Muscle of back (tissue), 11 donors: ENCODE results near the gene ISG15. TPM values are rescaled to one million over a fixed set of nuclear protein-coding genes. Genes with fewer than 3 reads are reported as not detected.
"Not testable (repeated sequence)": the region's sequence is repeated elsewhere in the genome, so short reads cannot be mapped to it uniquely, and the experiment has no call there.

Experiments
- DNase-seq, 3 donors: peaks; one replicate each; pipeline versions ENCODE4 v3.0.0 to v3.0.0-alpha.2; 2013
- polyA plus RNA-seq, 10 donors: library from polyadenylated mRNA; unstranded; fragments of 120-200 nt; gene quantifications; one replicate each; pipeline ENCODE4 v1.2.1, GENCODE V29; 2013; ENCODE audit not compliant: insufficient read length in 10 of 10

The ISG15 gene
- polyA plus RNA-seq, 10 donors: 5.5 to 11.3 (median 7.9) TPM

GRCh38 chr1:992362-992761 is 20.9 kb upstream of the ISG15 start:
- no peak for DNase-seq

- DNase-seq: no peak
Measured at GRCh38 chr1:993379-993995, 19.8 kb upstream of the ISG15 start.

- not testable (repeated sequence) for DNase-seq
Measured at GRCh38 chr1:994546-994945, 18.8 kb upstream of the ISG15 start.

- DNase-seq: peak in 1 of 3 donors; percentile 11
Measured at GRCh38 chr1:995665-996633, 17.3 kb upstream of the ISG15 start.

GRCh38 chr1:996851-997712 is 16.2 kb upstream of the ISG15 start:
- no peak for DNase-seq

GRCh38 chr1:997713-997992 is 15.6 kb upstream of the ISG15 start:
- DNase-seq: no peak

GRCh38 chr1:997993-998744 is 15.1 kb upstream of the ISG15 start:
- DNase-seq: peak in 1 of 3 donors; percentile 51

GRCh38 chr1:998745-998994 is 14.6 kb upstream of the ISG15 start:
- peak in 1 of 3 donors; percentile 69 for DNase-seq

- peak in 2 of 3 donors; percentile 58 to 69 for DNase-seq
Measured at GRCh38 chr1:998995-999724, 14.1 kb upstream of the ISG15 start.

GRCh38 chr1:999725-1000356 is 13.5 kb upstream of the ISG15 start, which contains the start of gene HES4:
Gene HES4, minus strand, starts transcription at chr1:1000097. Its CDS starts 124 bp downstream, at chr1:999973.
- peak; percentile 92 to 97 (median 92) for DNase-seq

- DNase-seq: peak; percentile 73 to 96 (median 87)
Measured at GRCh38 chr1:1000357-1001056, 12.8 kb upstream of the ISG15 start.

GRCh38 chr1:1001057-1001783 is 12.1 kb upstream of the ISG15 start:
- DNase-seq: no peak

- DNase-seq: no peak
Measured at GRCh38 chr1:1003618-1004419, 9.5 kb upstream of the ISG15 start.

GRCh38 chr1:1004420-1004779 is 8.9 kb upstream of the ISG15 start:
- no peak for DNase-seq

GRCh38 chr1:1004780-1005697 is 8.3 kb upstream of the ISG15 start:
- DNase-seq: peak; percentile 62 to 86 (median 67)

- no peak for DNase-seq
Measured at GRCh38 chr1:1005774-1006304, 7.5 kb upstream of the ISG15 start.
